ENCODE data around the gene HPCAL1. TPM values are rescaled to one million over a fixed set of nuclear protein-coding genes. Genes with fewer than 3 reads are reported as not detected.

The HPCAL1 gene
- total and polyA plus RNA-seq, 2 of the 8 experiments (the other 6 are each of a cell fraction or from before 2014, with no cell fraction given): 5.8 to 8.6 TPM

DNA sequence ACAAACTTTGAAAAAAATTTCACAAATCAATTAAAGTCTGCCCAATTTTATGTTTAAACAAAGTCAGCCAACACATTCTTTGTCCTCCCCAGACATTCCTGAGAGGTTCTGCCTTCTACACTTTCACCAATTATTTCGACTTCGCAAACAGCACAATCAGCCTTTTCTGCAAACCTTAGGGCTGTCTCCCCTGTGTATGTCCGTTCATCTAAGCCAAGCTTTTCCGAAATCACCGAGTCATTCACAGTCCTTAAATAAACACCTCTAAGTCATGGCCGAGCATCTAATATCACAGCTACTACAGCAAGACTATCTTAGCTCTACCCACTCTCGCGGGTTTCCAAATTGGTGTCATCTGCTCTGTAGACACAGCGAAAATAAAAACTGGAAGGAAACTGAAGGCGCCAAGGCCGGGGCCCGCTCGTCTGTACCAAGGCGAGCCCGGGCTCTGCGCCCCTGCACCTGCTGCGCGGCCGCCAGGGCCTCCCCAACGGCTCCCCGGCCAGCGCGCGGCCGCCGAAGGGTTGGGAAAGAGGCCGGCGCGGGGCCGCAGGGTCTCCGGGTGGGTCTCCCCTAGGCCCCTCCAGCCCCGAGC lies 144.7 kb downstream of the HPCAL1 start:
- TF ChIP-seq CTBP2 (IDR thresholded peaks at IDR 0.05; ENCODE audit: borderline replicate concordance, insufficient read depth, insufficient read length, low read length) (peak; percentile 39), TCF12 (IDR thresholded peaks at IDR 0.05; ENCODE audit: low read depth, low read length) (no peak)
- H2BK12ac ChIP-seq (ENCODE audit: low read depth, low read length): no peak overlapping the region
- peaks cover 4% of the 10 kb centered on the region; the same call in 1 of the 2 replicates for H3K23me2 ChIP-seq (ENCODE audit: low read depth, low read length)
- H3K9ac ChIP-seq (replicated peaks in 1 of 4; ENCODE audit: extremely low read depth in 1 of 4, low read depth in 3 of 4, low read length in 3 of 4): peak overlapping the region; percentile 48 to 96 (median 66); a peak in 6 of 7 replicates
- H3K23ac ChIP-seq (ENCODE audit: insufficient read length): no peak overlapping the region
- H3K4ac ChIP-seq (replicated peaks; ENCODE audit: insufficient read length, low read depth, low read length): no peak overlapping the region
- no peak overlapping the region for H3K56ac ChIP-seq (replicated peaks; ENCODE audit: insufficient read length, low read depth, low read length)
- peak overlapping the region; percentile 24 to 62 (median 43) for H3K4me3 ChIP-seq (ENCODE audit: extremely low read depth in 1 of 4, insufficient read depth in 2 of 4, low read depth in 3 of 4, low read length in 4 of 4)
- ChIA-PET CTCF (ENCODE audit: partially characterized antibody) (interaction anchor here (0.7 to 3.6 kb wide), 6 partner anchors 9 to 375 kb away, joined by 3 to 25 read pairs (median 4); no protein-coding TSS in a partner anchor), POLR2A (ENCODE audit: partially characterized antibody) (interaction anchor here (0.6 to 4.7 kb wide), 11 partner anchors 9 to 404 kb away, joined by 3 to 44 read pairs (median 3); partner anchors contain the start of gene KLF11)
- H2BK20ac ChIP-seq (ENCODE audit: low read length): no peak overlapping the region
- no peaks in the 10 kb centered on the region for H3K9me3 ChIP-seq (ENCODE audit: insufficient read depth in 2 of 2, low read depth in 1 of 2, low read length in 1 of 2)
- no peak overlapping the region for H2BK15ac ChIP-seq (ENCODE audit: low read length)
- H4K5ac ChIP-seq (ENCODE audit: insufficient read length, low read depth, low read length): no peak overlapping the region
- H2BK5ac ChIP-seq (ENCODE audit: low read depth, low read length): no peak overlapping the region
- H4K91ac ChIP-seq (replicated peaks; ENCODE audit: insufficient read length, low read length): no peak overlapping the region
- H3K27ac ChIP-seq (ENCODE audit: low read depth, low read length): no peak overlapping the region
- H3K79me2 ChIP-seq (ENCODE audit: control insufficient read depth in 1 of 2, insufficient read depth in 2 of 2, low read length in 2 of 2): peaks cover 0 to 23% of the 10 kb centered on the region in 2 experiments; a peak in 2 of 4 replicates
- no peaks in the 10 kb centered on the region for H3K79me1 ChIP-seq (ENCODE audit: low read depth, low read length)
- H2AFZ ChIP-seq (ENCODE audit: low read length): no peak overlapping the region
- peak overlapping the region; percentile 68 to 90 for H3K4me2 ChIP-seq (ENCODE audit: insufficient read depth in 1 of 2, low read depth in 2 of 2, low read length in 2 of 2)
- H3K36me3 ChIP-seq (ENCODE audit: control insufficient read depth in 2 of 4, insufficient read depth in 4 of 4, low read length in 3 of 4): peaks cover 3 to 21% (median 14%) of the 10 kb centered on the region in 4 experiments; a peak in 6 of 8 replicates
- no peak overlapping the region for H2AK5ac ChIP-seq (ENCODE audit: low read depth, low read length)
- no peak overlapping the region for H3K14ac ChIP-seq (ENCODE audit: insufficient read length)
- no peak overlapping the region; the same call in 1 of the 2 replicates for H3K18ac ChIP-seq (ENCODE audit: extremely low read depth, low read length)
- no peak for FAIRE-seq
- H3K27me3 ChIP-seq (replicated peaks in 1 of 4; ENCODE audit: control insufficient read depth in 3 of 4, extremely low read depth in 1 of 4, insufficient read depth in 3 of 4, low read length in 3 of 4): peaks cover 0 to 28% (median 12%) of the 10 kb centered on the region in 4 experiments; a peak in 5 of 7 replicates
- H4K8ac ChIP-seq (ENCODE audit: extremely low read depth, insufficient read depth, low read length): peak overlapping the region; percentile 98
- DNase-seq (ENCODE audit: low read depth in 1 of 2, low spot score in 2 of 2): no peak
- peaks cover 0 to 2% of the 10 kb centered on the region in 2 experiments for H4K20me1 ChIP-seq (replicated peaks in 1 of 2; ENCODE audit: control insufficient read depth in 1 of 2, insufficient read depth in 2 of 2, low read length in 2 of 2)
- 25% methylated on average over 9 of the region's 32 CpGs; no CpG with 5 or more reads in 1 of the 2 experiments for WGBS, 2 experiments (ENCODE audit: extremely low coverage in 1 of 2, insufficient coverage in 1 of 2, insufficient read length in 1 of 2, insufficient replicate concordance in 2 of 2, low coverage in 1 of 2, low lambda C conversion rate in 2 of 2, missing lambda C conversion rate in 1 of 2)
- no peak overlapping the region for H2BK120ac ChIP-seq (replicated peaks; ENCODE audit: low read depth, low read length)
- H3K4me1 ChIP-seq (replicated peaks in 1 of 4; ENCODE audit: control insufficient read depth in 3 of 4, insufficient read depth in 4 of 4, low read length in 3 of 4): peaks cover 2 to 10% (median 4%) of the 10 kb centered on the region in 4 experiments; a peak in 6 of 7 replicates
